Activated CD4-positive, alpha-beta T cell treated with anti-CD3 and anti-CD28 coated beads, Interleukin-2, Interleukin-4, amounts not matched to agents 100 ng/mL and 50 ng/mL, durations not matched to agents 16 hours and 8 hours (primary cell): ENCODE measurements around the gene GRAMD1B.
"Not testable (repeated sequence)": the region's sequence is repeated elsewhere in the genome, so short reads cannot be mapped to it uniquely, and the experiment has no call there.

Experiments used
- DNase-seq: peaks from one replicate; pipeline ENCODE4 v3.0.0-alpha.2; 2020; ENCODE audit warnings: low spot score

The GRAMD1B gene

DNA sequence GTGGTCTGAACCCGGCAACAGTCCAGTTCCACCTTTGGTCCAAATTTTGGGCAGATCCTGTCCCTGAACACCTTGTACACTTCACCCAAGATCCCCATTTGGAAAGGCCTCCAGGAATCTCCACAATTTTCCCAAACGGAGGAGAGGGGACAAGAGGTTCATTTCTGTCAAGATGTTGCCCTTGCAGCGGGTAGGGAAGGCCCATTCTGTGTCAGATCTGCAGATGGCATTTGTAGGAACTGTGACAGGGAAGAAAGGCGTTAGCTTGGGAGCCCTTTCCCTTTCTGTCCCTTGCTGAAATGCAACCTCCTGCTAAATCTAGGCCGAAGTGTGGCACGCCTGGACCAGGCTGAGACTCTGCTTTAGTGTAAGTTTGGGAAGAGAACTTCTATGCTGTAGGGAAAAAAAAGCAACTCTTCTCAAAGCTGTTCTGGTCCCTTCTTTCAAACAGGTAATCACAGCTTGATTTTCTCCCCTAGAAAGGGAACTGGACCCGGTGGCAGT, 138.3 kb downstream of the GRAMD1B start:
- no peak for DNase-seq

DNA sequence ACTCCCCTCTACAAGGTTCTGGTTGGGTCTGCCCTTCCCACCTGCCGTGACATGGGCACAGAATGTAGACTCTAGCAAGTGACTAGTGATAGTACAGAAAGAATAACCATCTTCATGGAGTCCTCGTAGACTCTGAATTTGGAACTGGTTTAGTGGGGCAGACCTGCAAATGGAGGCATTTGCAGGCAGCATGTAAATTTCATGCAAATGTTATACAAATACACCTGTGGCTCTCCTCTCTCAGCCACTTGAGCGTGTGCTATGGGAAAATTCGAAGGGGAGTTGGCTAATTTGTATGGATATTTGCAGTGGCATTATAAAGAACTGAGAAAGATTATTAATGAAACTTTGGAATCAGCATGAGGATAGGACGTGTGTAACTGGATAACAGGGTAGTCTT, 139.3 kb downstream of the GRAMD1B start:
- DNase-seq: no peak

DNA sequence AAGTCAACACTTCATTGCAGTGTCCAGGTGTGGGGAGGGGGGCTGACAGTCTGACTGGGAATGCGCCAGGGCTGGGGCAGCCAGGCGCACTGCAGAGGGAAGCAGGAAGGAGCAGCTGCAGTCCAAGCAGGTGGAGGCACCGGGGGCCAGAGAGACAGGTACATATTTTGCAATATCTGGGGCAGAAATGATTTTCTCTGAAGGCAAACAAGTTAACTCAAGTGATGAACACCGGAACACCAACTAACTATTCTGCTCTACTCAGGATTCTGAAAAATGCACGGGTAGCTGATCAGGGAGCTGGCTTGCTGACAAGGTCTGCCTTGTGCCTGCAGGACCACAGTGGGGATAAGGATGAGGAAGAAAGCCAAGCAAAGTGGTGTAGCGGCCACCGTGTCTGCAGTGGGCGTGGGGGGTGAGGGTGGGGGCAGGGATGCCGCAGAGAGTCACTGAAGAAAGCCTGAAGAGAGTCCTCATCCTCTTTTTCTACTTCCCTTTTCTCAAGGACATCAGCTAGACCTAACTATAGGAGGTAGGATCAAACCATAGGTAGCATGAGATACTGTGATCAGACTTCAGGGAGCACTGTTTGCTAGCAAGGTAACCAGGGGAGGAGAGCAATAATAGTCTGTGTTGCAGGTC, 141.0 kb downstream of the GRAMD1B start:
- DNase-seq: no peak

DNA sequence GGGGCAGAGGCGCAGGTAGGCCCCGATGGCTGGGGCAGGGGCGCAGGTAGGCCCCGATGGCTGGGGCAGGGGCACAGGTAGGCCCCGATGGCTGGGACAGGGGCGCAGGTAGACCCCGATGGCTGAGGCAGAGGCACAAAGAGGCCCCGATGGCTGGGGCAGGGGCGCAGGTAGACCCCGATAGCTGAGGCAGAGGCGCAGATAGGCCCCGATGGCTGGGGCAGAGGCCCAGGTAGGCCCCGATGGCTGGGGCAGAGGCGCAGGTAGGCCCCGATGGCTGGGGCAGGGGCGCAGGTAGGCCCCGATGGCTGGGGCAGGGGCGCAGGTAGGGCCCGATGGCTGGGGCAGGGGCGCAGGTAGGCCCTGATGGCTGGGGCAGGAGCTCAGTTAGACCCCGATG, 142.7 kb downstream of the GRAMD1B start:
- not testable (repeated sequence) for DNase-seq

DNA sequence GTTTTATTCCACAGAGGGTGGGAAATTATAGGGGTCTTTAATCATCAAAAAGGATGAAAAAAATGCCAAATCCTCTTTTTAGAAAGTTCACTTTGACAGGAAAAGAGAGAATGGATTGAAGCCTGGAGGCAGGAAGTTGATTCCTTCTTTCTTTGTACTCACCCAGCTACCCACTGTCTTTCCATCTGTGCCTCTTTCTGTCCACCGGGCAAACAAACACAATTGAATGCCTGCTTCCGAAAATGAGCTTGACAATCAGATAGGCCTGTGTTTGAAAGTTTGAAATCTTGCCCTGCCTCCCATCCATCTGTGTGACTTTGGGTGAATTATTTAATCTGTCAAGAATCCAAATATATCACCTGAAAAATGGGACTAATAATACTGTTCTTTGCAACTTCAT, 143.2 kb downstream of the GRAMD1B start:
- no peak for DNase-seq

DNA sequence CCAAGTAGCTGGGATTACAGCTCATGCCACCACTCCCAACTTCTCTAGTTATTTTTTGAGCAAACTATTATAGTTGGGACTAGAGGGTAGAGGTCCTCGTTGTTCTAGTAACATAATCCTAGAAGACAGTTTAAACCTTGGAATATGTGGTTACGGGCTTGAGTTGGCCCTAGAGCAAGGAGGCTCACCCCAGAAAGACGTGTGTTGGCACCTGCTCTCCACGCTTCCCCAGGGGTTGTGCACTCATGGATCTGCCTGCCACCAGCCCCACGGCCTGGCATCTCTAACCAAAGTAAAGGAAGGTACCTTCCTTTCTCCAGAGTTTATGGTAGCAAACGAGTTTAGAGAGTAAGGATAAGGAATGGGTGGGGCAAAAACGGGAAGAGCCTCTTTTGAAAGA, 145.4 kb downstream of the GRAMD1B start:
- no peak for DNase-seq

DNA sequence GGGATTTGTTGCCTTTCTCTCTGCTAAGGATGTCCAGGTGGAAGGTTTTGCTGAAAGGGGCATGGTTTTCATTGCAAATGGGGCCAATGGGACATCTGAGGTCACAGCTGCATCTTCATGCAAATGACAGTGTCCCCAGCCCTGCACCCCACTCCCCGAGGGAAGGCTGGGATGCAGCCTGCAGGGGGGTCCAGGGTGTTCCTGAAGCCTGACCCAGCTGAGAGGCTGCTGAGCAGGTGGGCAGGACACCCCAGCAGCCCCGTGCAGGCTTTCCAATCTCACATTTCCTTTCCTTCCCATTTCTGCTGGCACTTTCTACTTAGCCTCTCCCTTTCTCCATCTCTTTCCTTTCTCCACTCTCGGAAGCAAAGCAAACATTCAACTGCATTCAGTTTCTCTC, 146.0 kb downstream of the GRAMD1B start:
- DNase-seq: no peak

DNA sequence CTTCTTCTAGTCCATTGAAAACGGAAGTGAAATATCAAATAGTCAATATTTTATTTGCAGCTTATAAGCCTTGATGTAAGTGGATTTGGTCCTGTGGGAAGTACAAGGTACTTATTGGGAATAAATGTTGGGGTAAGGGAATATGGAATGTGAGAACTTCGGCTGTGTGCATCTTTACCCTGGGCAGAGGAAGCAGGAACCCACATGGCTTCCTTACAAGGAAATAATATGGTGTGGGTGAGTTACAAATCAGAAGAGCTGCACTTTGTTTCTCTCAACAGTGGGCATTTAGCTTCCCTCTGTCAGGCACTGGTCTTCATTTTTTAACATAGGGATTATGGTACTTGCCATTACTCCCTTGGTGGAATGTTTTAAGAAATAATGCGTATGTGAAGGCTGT, 146.4 kb downstream of the GRAMD1B start:
- DNase-seq: no peak

DNA sequence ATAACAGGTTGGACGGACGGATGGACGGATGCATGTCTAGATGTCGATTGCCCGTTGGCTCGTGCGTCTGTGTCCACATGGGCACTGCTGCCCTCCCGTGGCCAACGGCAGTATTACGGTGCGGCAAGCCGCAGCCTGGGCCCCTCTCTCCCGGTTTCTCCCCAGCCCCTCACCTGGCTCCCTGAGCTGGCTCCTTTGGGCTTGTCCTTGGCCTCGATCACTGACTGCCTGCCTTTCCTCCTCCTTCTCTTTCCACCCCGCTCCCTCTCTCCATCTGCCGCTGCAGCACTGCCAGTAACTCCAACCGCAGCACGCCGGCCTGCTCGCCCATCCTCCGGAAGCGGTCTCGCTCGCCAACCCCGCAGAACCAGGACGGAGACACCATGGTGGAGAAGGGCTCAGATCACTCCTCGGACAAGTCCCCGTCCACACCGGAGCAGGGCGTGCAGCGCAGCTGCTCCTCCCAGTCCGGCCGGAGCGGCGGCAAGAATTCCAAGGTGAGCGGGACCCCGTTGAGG, 147.1 kb downstream of the GRAMD1B start:
- DNase-seq: peak; percentile 69

DNA sequence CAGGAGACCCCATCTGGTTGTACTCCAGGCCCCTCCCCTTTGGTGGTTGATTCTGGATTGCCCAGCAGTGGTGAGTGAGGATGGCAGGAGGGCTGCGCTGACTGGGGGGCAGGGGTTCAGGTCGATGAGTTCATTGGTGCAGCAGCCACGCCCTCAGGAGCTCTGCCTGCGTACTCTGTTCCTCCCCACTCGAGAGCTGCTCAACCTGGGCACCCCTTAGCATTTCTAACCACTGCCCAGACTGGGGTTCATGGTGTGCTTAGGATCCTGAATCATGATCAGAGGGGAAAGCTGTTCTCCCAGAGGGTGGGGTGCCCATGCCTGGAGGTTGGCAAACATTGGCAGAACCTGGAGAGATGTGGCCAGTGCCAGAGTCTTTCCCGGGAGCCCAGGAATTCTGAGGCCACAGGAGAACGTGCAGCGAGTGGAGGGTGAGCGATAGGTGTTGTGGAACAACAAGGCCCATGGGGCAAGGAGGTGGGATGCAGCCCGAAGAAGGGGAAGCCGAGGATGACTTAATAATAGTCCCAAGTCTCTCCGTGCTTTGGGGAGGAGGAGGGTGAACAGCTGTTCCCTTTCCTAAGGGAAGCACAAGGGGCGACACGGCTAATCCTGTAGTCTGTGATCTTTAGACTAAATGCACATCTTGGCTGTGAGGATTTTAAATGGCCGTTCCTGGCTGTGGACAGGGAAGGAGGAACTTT, 148.9 kb downstream of the GRAMD1B start:
- DNase-seq: no peak

DNA sequence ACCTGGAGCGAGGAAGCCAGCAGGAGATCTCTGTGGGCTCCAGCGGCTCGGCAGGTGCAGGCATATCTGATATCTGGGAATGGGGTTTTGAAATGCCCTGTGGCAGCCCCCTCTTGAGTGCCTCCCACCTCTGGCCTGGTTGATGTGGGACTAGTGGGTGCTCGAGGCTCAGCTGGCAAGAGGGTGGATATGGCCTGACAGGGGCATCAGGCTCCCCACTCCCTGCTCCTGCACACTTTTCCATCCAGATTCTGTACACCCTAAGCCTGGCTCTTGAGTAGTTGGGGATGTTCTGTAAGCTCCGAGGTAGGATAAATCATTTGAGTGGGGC, 149.4 kb downstream of the GRAMD1B start:
- DNase-seq: no peak

DNA sequence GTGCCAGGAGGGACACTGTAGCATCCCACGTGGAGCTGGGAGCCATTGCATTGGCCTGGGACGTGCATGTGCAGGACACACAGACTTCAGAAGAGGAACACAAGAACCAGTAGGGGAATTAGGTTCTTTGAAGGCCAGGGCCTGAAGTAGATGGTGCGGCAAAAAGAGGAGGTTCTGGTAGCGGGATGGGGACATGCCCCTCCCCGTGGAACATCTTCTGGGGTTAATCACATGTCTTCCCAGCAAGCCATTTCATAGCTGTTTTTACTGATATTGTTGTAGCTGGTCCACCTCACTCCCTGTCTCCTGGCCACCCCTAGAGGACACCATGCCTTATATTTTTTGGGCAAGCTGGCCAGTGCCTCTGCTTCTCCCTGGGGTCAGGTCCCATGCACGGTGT, 150.1 kb downstream of the GRAMD1B start:
- DNase-seq: no peak

DNA sequence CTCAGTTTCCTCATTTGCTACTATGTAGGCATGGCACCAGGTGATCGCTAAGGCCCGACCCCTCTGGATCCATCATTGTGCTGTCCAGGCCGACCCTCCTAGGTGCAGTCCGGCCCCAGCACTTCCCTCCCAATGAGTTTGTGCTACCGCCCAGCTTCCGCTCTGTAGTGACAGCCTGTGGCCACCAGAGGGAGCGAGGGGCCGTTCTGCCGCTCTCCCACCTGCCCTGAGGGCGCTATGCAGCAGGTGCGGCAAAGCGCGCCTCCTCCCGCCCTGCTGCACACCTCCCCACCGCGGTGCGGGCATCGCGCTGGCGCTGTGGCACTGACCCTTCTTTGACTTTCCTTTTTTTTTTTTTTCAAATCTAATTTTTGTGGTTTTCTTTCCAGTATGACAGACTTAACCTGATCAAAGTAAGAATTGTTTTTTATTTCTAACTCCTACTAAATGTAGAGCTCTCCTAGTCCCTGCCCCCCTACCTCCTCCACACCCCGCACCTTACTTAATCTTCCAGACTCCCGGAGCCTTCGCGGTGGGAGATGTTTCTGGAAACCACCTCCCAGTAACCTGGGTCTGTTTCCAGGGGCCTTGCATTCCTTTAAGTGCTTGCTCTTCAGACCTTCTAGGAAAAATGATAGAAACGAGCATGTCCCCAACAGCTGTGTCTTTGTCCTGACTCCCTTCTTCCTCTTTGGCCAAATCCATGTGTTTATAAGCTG, 150.6 kb downstream of the GRAMD1B start:
- DNase-seq: peak; percentile 69

DNA sequence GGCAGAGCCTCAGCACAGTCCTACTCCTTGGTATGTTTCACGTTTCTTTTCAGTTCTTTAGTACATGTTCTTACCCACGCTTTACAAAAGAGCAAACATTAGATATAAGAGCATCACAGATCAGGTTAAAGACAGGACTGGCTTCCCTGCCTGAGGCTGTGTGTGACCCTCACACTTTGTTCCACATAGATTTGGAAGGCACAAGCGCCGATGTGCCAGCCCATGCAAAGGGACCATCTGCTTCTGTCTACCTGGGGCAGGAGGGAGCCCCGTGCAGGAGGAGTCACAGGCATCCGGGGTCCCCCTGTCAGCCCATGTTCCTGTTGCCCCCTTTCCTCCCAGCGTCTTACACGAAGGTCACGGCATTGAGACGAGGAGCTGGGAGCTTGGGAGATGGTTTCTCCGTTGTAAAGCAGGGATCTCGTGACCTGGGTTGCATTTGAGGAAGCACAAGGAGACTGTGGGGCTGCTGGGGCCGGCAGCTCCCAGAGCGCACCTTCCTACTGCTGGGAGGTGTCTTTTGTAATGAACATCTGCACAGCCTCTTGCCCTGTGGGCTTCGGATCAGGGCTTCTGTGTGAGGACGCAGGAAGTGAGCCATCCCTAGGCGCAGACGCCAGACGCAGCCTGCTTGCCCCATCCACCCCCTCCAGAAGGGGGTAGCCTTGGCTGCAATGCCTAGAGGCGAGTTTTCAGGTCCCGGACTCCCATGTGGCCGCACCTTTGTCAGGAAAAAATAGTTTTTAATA, 151.8 kb downstream of the GRAMD1B start:
- no peak for DNase-seq

DNA sequence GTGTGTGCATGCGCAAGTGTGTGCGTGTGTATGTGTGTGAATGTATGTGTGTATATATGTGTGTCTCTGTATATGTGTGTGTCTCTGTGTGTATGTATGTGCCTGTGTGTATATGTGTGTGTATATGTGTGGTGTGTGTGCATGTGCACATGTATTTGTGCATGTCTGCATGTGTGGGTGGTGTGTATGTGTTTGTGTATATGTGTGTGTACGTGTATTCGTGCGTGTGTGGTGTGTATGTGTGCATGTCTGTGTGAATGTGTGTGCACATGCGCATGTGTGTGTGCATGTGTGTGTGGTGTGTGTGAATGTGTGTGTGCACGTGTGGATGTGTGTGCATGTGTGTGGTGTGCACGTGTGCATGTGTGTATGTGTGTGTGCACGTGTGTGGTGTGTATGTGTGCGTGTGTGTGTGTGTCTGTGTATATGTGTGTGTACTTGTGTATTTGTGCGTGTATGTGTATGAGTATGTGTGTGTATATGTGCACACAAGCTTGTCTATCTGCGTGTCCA, 153.0 kb downstream of the GRAMD1B start:
- no peak for DNase-seq

DNA sequence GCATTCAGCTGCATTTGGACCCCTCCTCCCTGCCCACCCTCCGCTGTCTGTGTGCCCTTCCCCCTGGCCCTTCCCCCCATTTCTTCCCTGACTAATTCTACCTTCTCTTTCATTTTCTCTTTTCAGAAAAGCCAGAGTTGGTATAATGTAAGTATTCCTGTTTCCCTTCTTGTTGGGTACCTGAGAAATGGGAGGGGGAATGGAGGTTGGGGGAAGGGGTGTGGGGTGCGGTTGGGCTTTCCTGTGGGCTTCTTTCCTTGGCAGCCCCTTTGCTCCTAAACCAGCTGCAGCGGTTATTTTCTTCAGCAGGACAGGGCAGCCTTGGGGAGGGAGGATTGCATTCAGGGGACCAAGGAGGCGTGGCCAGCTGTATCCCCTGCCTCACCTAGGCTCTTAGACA, 154.1 kb downstream of the GRAMD1B start:
- no peak for DNase-seq

DNA sequence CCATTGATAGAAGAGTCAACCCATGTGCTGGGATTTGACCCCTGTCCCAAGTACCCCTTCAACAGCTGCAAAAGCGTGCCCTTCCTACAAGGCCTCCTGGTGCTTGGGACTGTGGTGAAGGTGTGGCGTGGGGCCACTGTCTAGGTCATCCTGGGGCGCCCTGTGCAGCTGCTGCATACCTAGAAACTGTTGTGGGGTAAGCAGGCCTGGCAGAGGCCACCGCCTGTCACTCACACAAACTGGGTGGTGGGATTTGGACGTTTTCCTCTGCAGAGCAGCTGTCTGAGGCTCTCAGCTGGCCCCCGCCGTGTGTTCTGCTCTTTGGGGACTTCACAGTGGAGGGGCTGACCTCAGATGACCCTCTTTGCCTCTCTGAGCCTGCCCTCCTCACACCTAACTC, 154.7 kb downstream of the GRAMD1B start:
- DNase-seq: no peak

DNA sequence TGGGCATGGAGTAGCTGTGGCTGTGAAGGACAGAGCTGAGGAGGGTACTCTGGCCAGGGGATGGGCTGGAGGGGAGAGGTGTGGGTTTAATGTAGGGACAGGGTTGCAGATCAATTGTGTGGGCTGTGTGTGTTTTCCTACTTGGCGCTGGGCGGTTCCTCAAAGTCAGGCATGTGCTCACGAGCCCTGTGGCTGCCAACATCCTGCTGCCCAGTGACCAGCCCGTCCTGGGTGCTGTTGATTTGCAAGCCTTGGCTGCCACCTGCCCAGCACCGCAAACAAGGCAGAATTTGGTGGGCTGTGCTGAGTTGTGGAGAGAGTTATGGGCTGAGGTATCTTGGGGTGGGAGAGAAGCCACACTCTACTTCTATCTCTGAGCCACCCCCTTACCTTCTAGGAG, 155.1 kb downstream of the GRAMD1B start:
- DNase-seq: no peak

DNA sequence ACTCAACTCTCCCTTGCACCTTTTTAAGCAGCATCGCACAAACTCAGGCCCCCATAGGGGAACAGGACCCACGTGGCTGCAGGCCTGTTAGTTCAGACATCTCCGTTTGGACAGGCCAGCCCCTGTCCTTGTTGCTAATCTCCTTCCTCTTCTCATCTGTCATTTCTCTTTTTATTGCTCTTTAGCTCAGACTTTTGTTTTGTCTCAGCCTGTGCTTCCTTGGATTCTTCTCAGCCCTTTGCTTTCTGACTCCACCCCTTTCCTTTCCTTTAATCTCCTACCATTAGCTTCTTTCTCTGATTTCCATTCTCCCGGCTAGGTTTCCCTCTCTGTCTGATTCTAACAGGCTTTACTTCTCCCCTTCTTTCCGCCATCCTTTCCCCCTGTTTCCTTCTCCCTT, 155.6 kb downstream of the GRAMD1B start:
- no peak for DNase-seq

DNA sequence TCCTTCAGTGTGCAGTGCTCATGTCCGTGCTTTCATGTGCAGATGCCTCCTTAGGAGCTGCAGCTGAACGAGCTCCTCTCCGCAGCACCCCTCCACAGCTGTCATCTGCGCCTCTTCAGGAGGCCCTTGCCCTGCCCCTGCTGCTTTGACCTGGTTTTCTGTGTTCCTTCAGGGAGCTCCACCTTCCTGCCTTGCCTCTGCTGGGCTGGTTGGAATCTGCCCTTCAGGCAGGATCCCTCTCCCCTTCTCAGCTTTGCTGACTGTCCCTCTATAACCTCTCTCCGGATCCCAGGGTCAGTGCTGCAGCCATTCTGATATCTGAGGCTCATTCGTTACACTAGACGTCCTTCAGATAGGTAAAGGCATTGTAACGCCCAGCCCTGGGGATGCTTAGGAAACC, 156.5 kb downstream of the GRAMD1B start:
- DNase-seq: no peak

DNA sequence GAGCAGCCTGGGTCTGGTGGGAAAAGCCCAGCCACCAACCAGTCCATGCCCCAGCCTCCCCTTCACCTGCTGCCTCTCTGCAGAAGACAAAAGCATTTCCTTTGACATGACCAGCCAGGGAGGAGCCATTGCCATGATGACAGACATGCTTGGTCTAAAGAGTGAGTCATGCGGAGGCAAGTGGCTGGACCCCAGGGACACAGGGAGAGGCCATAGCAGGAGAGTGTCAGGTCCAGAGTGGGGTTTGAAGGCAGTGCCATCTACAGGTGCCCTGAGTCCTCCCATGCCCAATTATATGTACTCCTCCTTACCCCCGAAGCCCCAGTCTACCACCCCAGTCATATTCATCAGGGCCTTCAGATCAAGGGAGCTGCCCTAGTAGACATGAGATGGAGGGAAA, 157.0 kb downstream of the GRAMD1B start:
- no peak for DNase-seq

DNA sequence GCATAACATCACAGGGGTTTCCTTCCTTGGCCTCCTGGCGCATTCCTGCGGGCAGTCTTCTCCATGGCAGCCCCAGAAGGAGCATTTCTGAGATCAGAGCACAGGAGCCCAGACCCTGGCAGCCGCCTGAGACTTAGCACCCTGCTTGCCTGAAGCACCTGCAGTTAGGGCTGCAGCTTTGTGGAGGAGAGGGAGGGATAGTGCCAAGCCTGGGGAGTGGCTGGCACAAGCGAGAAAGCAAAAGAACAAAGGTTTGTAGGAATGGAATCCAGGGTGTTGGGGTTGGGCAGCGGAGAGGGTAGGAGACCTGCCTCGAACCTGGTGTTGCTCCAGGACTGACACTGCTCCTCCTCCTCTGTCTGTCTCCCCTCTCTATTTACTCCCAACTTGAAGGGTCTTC, 157.5 kb downstream of the GRAMD1B start:
- DNase-seq: no peak
